PC-3 (cell line): Measurements from ENCODE around the gene LIN54. TPM values are rescaled to one million over a fixed set of nuclear protein-coding genes. Genes with fewer than 3 reads are reported as not detected.
A peak's percentile ranks its signal among the peaks of the same experiment; 100 is the strongest.

Experiments used
- ATAC-seq: fragments of 200-7000 bp; cut with Tn5 transposase; 2 replicates; pipeline ENCODE4 v1.9.1; 2020; ENCODE audit warnings: mild to moderate bottlenecking, moderate library complexity
- BruUV-seq: library from RNA; stranded (reverse); fragments of 400-500 nt; replicated peaks from 2 replicates; lab custom pipeline; 2021; lab: Mats Ljungman, UMichigan
- CTCF ChIA-PET: fragments of 300-600 bp; sonication (Branson Sonifier 250); formaldehyde crosslinking; loops from one replicate; lab custom pipeline; 2022; ENCODE audit warnings: antibody characterized with exemption; lab: Charles Lee
- POLR2A ChIA-PET: fragments of 300-600 bp; sonication (Branson Sonifier 250); formaldehyde crosslinking; loops from one replicate; lab custom pipeline; 2022; ENCODE audit warnings: antibody characterized with exemption; ENCODE audit not compliant: unreplicated experiment; lab: Charles Lee
- DNase-seq: peaks from one replicate; pipeline ENCODE4 v3.0.0-alpha.2; 2015
- H2AFZ ChIP-seq: fragments of 300-600 bp; sonication (generic); 2 replicates; pipeline ENCODE4 v1.6.0; 2016; ENCODE audit warnings: antibody characterized with exemption, low read length
- H3F3A ChIP-seq: fragments of 300-600 bp; sonication (generic); one replicate; pipeline ENCODE4 v1.6.0; 2017; ENCODE audit warnings: antibody characterized with exemption, low read length, control low read depth, mild to moderate bottlenecking; ENCODE audit not compliant: unreplicated experiment
- H3K27ac ChIP-seq: fragments of 300-600 bp; sonication (generic); 2 replicates; pipeline ENCODE4 v1.5.1; 2016; ENCODE audit warnings: mild to moderate bottlenecking, low read length
- H3K27me3 ChIP-seq: fragments of 300-600 bp; sonication (generic); 2 replicates; pipeline ENCODE4 v1.6.1; 2016; ENCODE audit warnings: low read length, mixed read lengths
- H3K36me3 ChIP-seq: fragments of 300-600 bp; sonication (generic); 2 replicates; pipeline ENCODE4 v1.6.1; 2016; ENCODE audit warnings: low read depth, mixed run types, low read length, mixed read lengths
- H3K4me1 ChIP-seq: fragments of 300-600 bp; sonication (generic); 2 replicates; pipeline ENCODE4 v1.5.1; 2016; ENCODE audit warnings: low read length; ENCODE audit not compliant: insufficient read depth
- H3K4me2 ChIP-seq: fragments of 300-600 bp; sonication (generic); 2 replicates; pipeline ENCODE4 v1.6.0; 2016; ENCODE audit warnings: low read length
- H3K4me3 ChIP-seq: fragments of 300-600 bp; sonication (generic); 2 replicates; pipeline ENCODE4 v1.5.1; 2016; ENCODE audit warnings: mild to moderate bottlenecking, low read length, mixed read lengths
- H3K79me2 ChIP-seq: fragments of 300-600 bp; sonication (generic); 2 replicates; pipeline ENCODE4 v1.6.1; 2017; ENCODE audit warnings: low read length, mixed read lengths
- H3K9ac ChIP-seq: fragments of 300-600 bp; sonication (generic); 2 replicates; pipeline ENCODE4 v1.6.0; 2016; ENCODE audit warnings: mild to moderate bottlenecking, low read length
- H3K9me2 ChIP-seq: fragments of 300-600 bp; sonication (generic); replicated peaks from 2 replicates; pipeline ENCODE4 v1.6.1; 2016; ENCODE audit warnings: mixed run types, low read length, mixed read lengths
- H3K9me3 ChIP-seq: fragments of 300-600 bp; sonication (generic); 2 replicates; pipeline ENCODE4 v1.6.1; 2016; ENCODE audit warnings: low read length, mixed read lengths
- H4K20me1 ChIP-seq: fragments of 300-600 bp; sonication (generic); 2 replicates; pipeline ENCODE4 v1.6.1; 2016; ENCODE audit warnings: low read length, mixed read lengths
- EZH2 ChIP-seq: fragments of 300-600 bp; sonication (generic); IDR thresholded peaks from one replicate; pipeline ENCODE4 v1.6.1; 2017; ENCODE audit warnings: antibody characterized with exemption, mild to moderate bottlenecking, low read length; ENCODE audit not compliant: unreplicated experiment
- EZH2phosphoT487 ChIP-seq: fragments of 300-600 bp; sonication (generic); IDR thresholded peaks from 2 replicates; pipeline ENCODE4 v1.6.1; 2018; ENCODE audit warnings: mild to moderate bottlenecking, antibody characterized with exemption, low read length, borderline replicate concordance
- intact Hi-C: fragments of 100-400 bp; cut with micrococcal nuclease; formaldehyde crosslinking; loops from 2 replicates; pipeline ENCODE4 v1.9.0; 2023
- total RNA-seq: library from RNA; depleted of rRNA; stranded (reverse); fragments of >200 nt; gene quantifications from 2 replicates; pipeline ENCODE4 v1.2.3, GENCODE V29; 2014
- TF ChIP-seq, protein P1 (sequence below): fragments of 300-600 bp; sonication (generic); conservative IDR thresholded peaks from 2 replicates; pipeline ENCODE4 v1.5.1; 2017; ENCODE audit warnings: antibody characterized with exemption, low read depth, mild to moderate bottlenecking, low read length

LIN54 gene
- total RNA-seq, 1 experiment from 2014 or later: 15.9 TPM

DNA sequence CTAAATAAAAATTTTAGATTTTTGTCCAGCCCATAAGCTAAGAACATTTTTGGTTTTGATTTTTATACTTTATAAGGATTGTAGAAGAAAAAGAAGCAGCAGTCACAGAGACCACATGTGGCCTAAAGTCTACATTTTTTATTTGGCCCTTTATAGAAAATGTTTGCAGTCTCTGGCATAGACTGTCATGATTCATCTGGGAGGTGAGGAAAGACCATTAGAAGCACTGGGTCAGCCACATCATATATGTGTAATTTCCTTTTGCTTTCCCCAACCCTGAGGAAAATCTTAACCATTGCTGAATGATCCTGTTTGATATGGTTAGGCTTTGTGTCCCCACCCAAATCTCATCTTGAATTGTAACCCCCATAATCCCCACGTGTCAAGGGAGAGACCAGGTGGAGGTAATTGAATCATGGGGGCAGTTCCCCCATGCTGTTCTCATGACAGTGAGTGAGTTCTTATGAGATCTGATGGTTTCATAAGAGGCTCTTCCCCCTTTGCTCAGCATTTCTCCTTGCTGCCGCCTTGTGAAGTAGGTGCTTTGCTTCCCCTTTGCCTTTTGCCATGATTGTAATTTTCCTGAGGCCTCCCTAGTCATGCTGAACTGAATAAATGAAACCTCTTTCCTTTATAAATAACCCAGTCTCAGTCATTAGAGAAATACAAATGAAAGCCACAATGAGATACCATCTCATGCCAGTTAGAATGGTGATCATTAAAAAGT, 12.3 kb upstream of the LIN54 start:
- ChIA-PET CTCF (no interaction called here), POLR2A (interaction anchor here (0.6 kb wide), 1 partner anchor 14 kb away, joined by 4 read pairs; no protein-coding TSS in a partner anchor)
- no peaks in the 10 kb centered on the region for H3F3A ChIP-seq
- TF ChIP-seq EZH2: no peak
- TF ChIP-seq EZH2phosphoT487: no peak
- TF ChIP-seq, protein P1, sequence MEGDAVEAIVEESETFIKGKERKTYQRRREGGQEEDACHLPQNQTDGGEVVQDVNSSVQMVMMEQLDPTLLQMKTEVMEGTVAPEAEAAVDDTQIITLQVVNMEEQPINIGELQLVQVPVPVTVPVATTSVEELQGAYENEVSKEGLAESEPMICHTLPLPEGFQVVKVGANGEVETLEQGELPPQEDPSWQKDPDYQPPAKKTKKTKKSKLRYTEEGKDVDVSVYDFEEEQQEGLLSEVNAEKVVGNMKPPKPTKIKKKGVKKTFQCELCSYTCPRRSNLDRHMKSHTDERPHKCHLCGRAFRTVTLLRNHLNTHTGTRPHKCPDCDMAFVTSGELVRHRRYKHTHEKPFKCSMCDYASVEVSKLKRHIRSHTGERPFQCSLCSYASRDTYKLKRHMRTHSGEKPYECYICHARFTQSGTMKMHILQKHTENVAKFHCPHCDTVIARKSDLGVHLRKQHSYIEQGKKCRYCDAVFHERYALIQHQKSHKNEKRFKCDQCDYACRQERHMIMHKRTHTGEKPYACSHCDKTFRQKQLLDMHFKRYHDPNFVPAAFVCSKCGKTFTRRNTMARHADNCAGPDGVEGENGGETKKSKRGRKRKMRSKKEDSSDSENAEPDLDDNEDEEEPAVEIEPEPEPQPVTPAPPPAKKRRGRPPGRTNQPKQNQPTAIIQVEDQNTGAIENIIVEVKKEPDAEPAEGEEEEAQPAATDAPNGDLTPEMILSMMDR: no peak
- H3K27ac ChIP-seq: no peak overlapping the region
- no peak for ATAC-seq
- H2AFZ ChIP-seq: no peak overlapping the region
- H3K36me3 ChIP-seq: no peaks in the 10 kb centered on the region
- H3K9me2 ChIP-seq: no peaks in the 10 kb centered on the region
- no peak overlapping the region for H3K9ac ChIP-seq
- H3K9me3 ChIP-seq: no peaks in the 10 kb centered on the region
- no peaks in the 10 kb centered on the region for H3K4me1 ChIP-seq
- H3K79me2 ChIP-seq: no peaks in the 10 kb centered on the region
- no peaks in the 10 kb centered on the region for H3K27me3 ChIP-seq
- no peaks in the 10 kb centered on the region for H4K20me1 ChIP-seq
- BruUV-seq: no TSS peak
- intact Hi-C loops: no loop called here
- H3K4me3 ChIP-seq: no peak overlapping the region
- H3K4me2 ChIP-seq: no peak overlapping the region
- no peak for DNase-seq

DNA sequence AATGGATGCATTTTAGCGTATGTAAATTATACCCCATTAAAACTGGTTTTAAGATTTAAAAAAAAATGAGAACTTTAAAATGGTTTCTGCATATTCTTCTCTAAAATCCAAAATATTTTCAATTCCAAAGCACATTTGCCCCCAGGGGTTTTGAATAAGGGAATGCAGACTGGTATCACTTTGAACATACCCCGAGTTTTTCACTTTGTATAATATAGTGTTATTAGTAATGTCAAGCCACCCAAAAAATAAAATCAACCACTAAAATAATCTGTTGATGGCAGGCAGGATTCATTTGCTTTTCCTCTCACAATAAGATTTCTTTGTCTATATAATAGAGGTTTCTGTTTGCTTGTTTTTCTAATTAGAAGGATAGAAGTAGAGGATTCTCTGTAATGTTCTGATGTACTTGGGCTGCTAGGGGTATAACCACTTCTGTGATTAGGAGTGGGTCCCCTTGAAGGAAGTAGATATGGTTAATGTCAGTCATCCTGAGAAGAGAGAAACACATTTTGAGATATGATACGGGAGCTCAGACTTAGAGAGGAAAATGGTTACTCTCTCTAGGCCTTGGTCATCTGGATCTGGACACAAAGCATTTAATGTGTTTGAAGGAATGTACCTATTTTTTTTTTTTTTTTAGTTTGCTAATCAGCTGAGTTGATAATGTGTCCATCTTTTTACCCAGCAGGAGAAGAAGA, 9.3 kb upstream of the LIN54 start:
- Histone ChIP-seq H3K9me3 (no peaks in the 10 kb centered on the region), H3K36me3 (no peaks in the 10 kb centered on the region), H2AFZ (no peak overlapping the region), H3K79me2 (no peaks in the 10 kb centered on the region), H3K27me3 (no peaks in the 10 kb centered on the region), H3K4me3 (no peak overlapping the region), H3K27ac (no peak overlapping the region), H4K20me1 (no peaks in the 10 kb centered on the region), H3K9ac (no peak overlapping the region), H3F3A (no peaks in the 10 kb centered on the region), H3K4me2 (no peak overlapping the region), H3K9me2 (no peaks in the 10 kb centered on the region), H3K4me1 (no peaks in the 10 kb centered on the region)
- intact Hi-C loops: no loop called here
- TF ChIP-seq, protein P1: no peak
- TF ChIP-seq EZH2phosphoT487 (no peak), EZH2 (no peak)
- ChIA-PET POLR2A (no interaction called here), CTCF (no interaction called here)
- DNase-seq (no peak), ATAC-seq (no peak)
- no TSS peak for BruUV-seq

DNA sequence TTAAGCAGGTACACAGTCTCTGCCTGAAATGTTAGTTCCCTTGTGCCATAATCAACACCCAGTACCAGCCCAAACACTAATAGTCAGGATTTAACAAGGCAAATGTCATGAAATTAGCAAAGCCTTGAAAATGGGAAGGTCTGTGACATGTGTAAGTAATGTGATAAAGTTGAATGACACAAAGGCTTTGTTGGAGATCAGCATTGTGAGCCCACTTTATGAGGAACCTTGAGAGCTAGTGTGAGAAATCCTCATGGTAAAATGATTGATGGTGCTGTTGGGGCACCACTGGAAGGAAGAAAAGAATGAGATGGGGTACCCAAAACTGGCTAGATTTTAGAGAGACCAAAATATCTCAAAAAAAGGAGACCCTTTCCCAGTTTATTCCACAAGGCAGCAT, 3.3 kb upstream of the LIN54 start:
- CTCF ChIA-PET: no interaction called here
- H2AFZ ChIP-seq: peak overlapping the region; percentile 78
- peaks cover 18% of the 10 kb centered on the region for H3K4me1 ChIP-seq
- DNase-seq: no peak
- H3K27ac ChIP-seq: no peak overlapping the region
- intact Hi-C loops: loop anchor here (1.0 to 2.0 kb wide), 2 partner anchors 20 to 113 kb away; partner anchors contain the start of gene THAP9
- POLR2A ChIA-PET: interaction anchor here (0.9 kb wide), 1 partner anchor 21 kb away, joined by 6 read pairs; the partner anchor contains the start of gene COPS4
- H3K9me3 ChIP-seq: no peaks in the 10 kb centered on the region
- H4K20me1 ChIP-seq: no peaks in the 10 kb centered on the region
- peaks cover 36% of the 10 kb centered on the region for H3K79me2 ChIP-seq
- H3K4me2 ChIP-seq: peak overlapping the region; percentile 92
- H3K27me3 ChIP-seq: no peaks in the 10 kb centered on the region
- H3F3A ChIP-seq: no peaks in the 10 kb centered on the region
- peak overlapping the region; percentile 70 for H3K4me3 ChIP-seq
- peak overlapping the region; percentile 76 for H3K9ac ChIP-seq
- no peak for TF ChIP-seq EZH2phosphoT487
- no peak for TF ChIP-seq EZH2
- TF ChIP-seq, protein P1: no peak
- no TSS peak for BruUV-seq
- ATAC-seq: no peak
- H3K9me2 ChIP-seq: no peaks in the 10 kb centered on the region
- H3K36me3 ChIP-seq: no peaks in the 10 kb centered on the region
